Hepatocyte (in vitro differentiated cells): ENCODE results near the gene CEACAM19.

Source experiments
- CTCF ChIP-seq: fragments of 200-600 bp; sonication (generic); IDR thresholded peaks from 2 replicates; pipeline ENCODE4 v1.5.1; 2016; ENCODE audit warnings: antibody characterized with exemption, mild to moderate bottlenecking; ENCODE audit not compliant: poor library complexity
- EZH2 ChIP-seq: fragments of 200-600 bp; sonication (generic); IDR thresholded peaks from 2 replicates; pipeline ENCODE4 v1.6.1; 2016; ENCODE audit warnings: antibody characterized with exemption, mild to moderate bottlenecking, borderline replicate concordance
- EZH2phosphoT487 ChIP-seq: fragments of 200-600 bp; sonication (generic); IDR thresholded peaks from one replicate; pipeline ENCODE4 v1.6.1; 2018; ENCODE audit warnings: antibody characterized with exemption, mild to moderate bottlenecking, low read depth, moderate library complexity; ENCODE audit not compliant: unreplicated experiment, severe bottlenecking

DNA sequence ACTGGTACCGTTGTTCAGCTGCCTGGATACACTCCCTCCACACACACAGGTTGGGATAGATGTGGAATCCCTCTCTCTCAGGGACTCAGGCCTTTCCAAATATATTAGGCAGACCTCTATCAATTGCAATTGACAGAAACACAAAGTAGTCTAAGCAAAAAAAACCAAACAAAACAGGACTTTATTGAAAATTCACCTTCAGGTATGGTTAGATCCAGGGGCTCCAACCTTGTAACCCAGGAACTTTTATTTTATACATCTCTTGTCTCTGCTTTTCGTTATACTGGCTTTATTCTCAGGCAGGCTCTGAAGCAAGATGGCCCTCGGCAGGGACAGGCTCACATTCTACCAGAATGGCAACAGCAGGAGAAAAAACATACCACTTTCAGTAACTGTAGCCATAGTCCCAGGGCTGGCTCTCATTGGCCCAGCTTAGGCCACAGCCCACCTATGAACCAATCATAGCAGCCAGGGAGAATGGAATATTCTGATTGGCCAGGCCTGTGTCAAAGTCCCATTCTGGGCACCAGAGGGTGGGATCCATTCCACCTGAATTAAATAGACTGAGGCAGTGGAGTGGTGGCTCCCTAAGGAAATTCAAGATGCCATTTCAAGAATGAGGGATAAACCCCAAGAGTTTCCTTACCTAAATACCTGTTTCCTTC, 13.1 kb upstream of the CEACAM19 start:
- TF ChIP-seq CTCF (no peak), EZH2 (no peak), EZH2phosphoT487 (no peak)
